CD4-positive, alpha-beta T cell treated with Interleukin-4 for 1 hour (primary cell): Measurements from ENCODE around the gene PCNX2.
"Not testable (repeated sequence)": the region's sequence is repeated elsewhere in the genome, so short reads cannot be mapped to it uniquely, and the experiment has no call there.

Experiments
- DNase-seq, 2 donors: peaks; one replicate each; pipeline ENCODE4 v3.0.0-alpha.2; 2020 to 2022

The PCNX2 gene

GRCh38 chr1:233094269-233094668 lies 201.3 kb downstream of the PCNX2 start:
- DNase-seq = no peak

- DNase-seq = no peak
These were observed 204.6 kb downstream of the PCNX2 start for GRCh38 chr1:233090746-233091494.

- DNase-seq = no peak
These were observed 206.3 kb downstream of the PCNX2 start for GRCh38 chr1:233089251-233089650.

GRCh38 chr1:233088613-233089012 lies 206.9 kb downstream of the PCNX2 start:
- DNase-seq = no peak

DNA sequence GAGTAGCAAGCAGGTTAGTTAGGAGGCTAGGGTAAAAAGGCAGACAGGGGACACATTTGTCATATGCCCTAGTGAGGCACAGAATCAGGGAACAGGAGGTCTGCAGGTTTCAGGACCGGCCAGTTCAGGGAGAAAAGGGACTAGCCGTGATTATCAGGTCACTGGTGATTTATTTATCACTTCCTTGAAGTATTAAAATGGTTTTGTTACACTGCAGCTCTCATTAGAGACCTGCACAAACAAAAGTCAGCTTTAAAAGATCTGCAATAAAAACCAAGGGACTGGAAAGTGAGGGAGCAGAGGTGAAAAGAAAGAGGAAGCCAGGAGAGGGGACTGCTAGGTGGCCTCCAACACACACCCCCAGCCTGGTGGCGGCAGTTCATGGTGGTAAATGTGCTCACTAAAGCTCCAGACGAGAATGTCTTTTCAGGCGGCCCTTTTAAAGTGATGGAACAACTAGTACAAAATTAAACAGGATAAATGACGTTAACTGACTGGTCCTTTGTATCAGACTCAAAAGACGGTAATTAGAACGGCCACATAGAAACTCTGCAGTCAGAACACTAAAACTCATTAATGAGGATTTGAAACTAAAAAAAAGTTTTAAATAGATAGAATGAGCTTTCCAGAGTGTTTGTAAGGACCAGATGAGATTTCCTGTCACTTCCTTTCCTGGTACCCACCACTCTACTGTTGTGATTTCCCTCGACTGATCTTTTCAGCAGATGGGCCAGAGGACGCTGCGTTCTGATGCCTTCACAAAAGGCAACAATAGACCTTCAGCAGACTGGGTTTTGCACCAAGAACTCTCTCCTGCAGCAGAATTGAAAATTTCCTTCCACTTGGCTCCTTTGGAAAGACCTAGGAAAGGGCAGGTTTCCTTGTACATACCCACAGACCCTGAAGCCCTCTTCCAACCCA lies 208.3 kb downstream of the PCNX2 start:
- DNase-seq = no peak

DNA sequence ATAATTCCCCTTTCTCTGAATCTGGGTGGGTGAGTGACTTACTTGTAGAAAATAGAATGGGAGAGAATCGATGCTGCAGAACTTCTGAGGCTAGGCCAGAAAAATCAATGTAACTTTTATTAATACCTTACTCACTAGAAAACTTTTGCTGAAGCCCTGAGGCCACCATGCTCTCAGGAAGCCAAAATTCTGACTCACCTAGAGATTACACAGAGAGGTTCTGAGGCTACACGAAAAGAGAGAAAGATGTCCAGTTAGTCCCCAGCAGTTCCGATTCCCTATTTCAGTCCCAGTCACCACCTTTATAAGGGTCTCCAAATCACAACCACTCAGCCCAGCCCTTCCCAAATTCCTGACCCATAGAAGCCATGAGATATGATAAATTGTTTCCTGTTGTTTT lies 210.0 kb downstream of the PCNX2 start:
- DNase-seq = no peak

- no peak for DNase-seq
These were observed 212.6 kb downstream of the PCNX2 start for GRCh38 chr1:233082778-233083550.

DNA sequence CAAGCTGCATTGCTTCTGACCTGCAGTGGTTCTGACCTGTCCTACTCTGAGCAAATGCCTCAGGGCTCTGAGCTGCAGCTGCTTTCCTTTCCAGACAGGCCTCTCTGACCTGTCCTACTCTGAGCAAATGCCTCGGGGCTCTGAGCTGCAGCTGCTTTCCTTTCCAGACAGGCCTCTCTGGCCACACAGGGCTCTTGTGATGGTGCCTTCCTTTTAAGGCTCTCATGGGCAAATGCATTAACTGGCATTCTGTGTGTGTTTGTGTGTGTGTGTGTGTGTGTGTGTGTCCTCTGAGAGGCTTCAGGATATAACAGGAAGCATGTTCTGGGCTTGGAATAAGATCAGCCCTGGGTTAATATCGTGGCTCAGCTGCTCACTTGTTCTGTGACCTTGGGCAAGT lies 213.8 kb downstream of the PCNX2 start:
- no peak for DNase-seq

GRCh38 chr1:233080827-233081226 lies 214.7 kb downstream of the PCNX2 start:
- DNase-seq = not testable (repeated sequence)

- DNase-seq = no peak
These were observed 215.2 kb downstream of the PCNX2 start for GRCh38 chr1:233080286-233080685.

- DNase-seq = no peak
These were observed 216.0 kb downstream of the PCNX2 start for GRCh38 chr1:233079574-233079973.

DNA sequence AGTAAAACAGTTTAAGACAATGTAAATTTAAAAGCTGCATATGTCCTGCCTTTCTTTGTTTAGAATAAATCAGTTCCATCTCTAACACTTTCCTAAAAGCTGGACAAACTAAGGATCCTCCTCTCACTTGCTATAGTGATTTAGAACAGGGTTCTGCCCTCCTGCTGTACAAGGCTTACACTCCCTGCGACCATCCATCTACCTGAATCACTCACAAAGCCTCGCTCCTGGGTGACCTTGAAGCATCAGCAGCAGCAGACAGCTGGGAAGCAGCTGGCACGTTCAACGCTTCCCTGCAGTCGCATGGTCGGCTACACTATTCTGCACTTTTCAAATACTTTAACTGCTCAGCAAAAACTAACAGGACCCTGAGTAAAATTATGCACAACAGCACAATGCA lies 217.1 kb downstream of the PCNX2 start:
- no peak for DNase-seq

DNA sequence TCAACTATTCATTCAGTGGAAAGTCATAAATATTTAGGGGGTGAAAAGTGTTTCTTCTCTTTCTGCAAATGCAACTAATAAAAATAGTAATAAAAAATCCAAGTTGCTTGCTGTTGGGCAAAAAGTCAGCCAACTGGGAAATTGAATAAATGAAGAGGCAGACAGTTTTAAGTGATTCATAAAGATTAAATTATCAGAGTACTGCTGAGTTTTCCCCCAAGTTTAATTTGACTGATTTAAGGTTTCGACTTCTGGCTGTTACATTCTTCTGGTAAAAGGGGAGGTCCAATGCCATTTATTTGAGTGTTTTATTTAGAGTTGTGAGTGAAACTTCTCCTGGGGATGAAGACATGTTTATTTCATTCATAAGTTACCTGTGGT lies 219.6 kb downstream of the PCNX2 start:
- DNase-seq = no peak

- no peak for DNase-seq
These were observed 229.4 kb downstream of the PCNX2 start for GRCh38 chr1:233066087-233066486.

GRCh38 chr1:233065685-233066084 lies 229.8 kb downstream of the PCNX2 start:
- DNase-seq = no peak

DNA sequence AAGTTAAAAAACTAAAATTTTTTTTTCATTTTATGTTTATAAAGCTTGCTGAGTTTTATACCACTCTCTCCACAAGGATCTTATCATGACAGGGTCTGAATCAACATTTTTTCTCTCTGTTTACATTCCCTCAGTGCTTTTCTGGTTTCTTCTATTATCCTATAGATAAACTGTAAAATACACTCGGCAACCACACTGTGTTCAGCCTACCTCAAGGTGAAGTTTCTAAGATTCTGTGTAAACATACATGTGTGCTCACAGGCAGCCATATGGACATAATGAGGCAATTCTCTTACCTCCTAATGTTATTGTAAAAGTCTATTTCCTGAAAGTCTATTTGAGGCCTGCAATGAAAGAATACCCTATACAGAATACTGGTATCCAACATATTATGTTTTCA lies 230.5 kb downstream of the PCNX2 start:
- DNase-seq = no peak

DNA sequence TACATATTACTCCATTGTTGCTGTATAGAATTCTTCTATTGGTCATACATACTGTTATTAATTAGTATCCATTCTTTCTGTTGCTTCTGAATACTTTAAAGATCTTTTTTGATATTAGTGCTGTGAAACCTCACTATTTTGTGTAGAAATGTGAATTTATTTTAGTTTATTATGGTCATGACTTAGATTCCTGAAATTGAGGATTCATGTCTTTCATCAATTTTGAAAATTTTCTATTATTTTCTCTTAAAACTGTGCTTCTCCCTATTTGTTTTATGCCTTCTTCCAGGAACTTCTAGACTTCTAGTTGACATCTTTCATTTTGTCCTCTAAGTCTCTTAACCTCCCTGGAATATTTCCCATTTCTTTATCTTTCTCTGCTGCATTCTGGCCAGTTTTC lies 232.1 kb downstream of the PCNX2 start:
- no peak for DNase-seq

DNA sequence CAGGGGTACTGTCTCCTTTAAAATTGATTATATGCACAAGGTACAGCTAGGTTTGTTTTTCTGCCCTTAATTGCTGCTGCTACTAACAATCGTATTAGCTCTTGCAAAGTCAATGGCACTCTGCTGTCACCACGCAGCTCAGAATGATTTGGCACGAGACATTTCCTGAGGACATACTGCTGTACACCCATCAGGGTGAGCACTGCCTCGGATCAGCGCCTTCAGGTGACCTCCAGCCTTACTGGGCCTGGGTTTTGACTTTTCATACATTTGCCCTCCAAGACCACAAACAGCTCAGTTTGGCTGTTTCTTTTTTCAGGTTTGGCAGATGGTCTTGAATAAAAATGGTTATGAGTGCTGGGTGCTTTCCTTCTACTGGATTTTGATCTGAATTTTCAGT lies 234.3 kb downstream of the PCNX2 start:
- DNase-seq = no peak

GRCh38 chr1:233060461-233060994 lies 235.0 kb downstream of the PCNX2 start:
- no peak for DNase-seq

DNA sequence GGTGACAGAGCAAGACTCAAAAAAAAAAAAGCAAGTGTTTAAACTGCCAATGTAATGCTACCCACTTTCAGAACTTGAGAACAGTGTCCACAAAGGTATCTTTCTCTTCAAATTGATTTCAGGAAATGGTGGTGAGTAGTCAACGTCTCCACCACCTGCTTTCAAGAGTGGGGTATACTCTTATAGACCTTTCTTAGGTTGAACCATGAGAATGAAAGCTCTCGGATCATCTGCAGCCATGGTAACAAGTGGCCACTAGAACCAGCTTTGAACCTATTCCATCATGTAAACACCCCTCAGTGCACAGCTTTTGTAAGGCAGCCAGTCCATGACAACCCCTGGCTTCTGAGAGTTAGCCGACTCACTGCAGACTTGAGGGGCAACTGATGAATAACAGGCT lies 237.7 kb downstream of the PCNX2 start:
- DNase-seq = no peak

- no peak for DNase-seq
These were observed 239.5 kb downstream of the PCNX2 start for GRCh38 chr1:233055879-233056641.

GRCh38 chr1:233045588-233045987 lies 249.9 kb downstream of the PCNX2 start:
- no peak for DNase-seq
